HUDEP-2 (cell line): Measurements from ENCODE around the gene MIDN.

Source experiments
- DNase-seq, 76 experiments: peaks; one replicate each; lab custom pipeline; 2025; ENCODE audit not compliant: unreplicated experiment in 76 of 76; lab: John Stamatoyannopoulos, UW

MIDN gene

GRCh38 chr19:1278713-1279660, 30.6 kb downstream of the MIDN start:
- DNase-seq = no peak

GRCh38 chr19:1279782-1280341, 31.5 kb downstream of the MIDN start:
- DNase-seq = peak in 70 of 76 experiments; percentile 21 to 90 (median 78)

- DNase-seq = peak in 1 of 76 experiments; percentile 24
Measured at GRCh38 chr19:1280636-1281568, 32.5 kb downstream of the MIDN start.

GRCh38 chr19:1281569-1282287, 33.3 kb downstream of the MIDN start:
- no peak for DNase-seq

GRCh38 chr19:1282588-1283206, 34.3 kb downstream of the MIDN start:
- no peak for DNase-seq

GRCh38 chr19:1283207-1283916, 35.0 kb downstream of the MIDN start:
- DNase-seq = no peak

GRCh38 chr19:1283917-1284292, 35.5 kb downstream of the MIDN start:
- DNase-seq = no peak

GRCh38 chr19:1284293-1284978, 36.1 kb downstream of the MIDN start:
- no peak for DNase-seq

GRCh38 chr19:1284979-1285736, 36.8 kb downstream of the MIDN start:
- no peak for DNase-seq

GRCh38 chr19:1285737-1286360, 37.5 kb downstream of the MIDN start, which contains the start of gene EFNA2:
EFNA2 (plus strand) TSS chr19:1285873; CDS start chr19:1286169, 296 bp downstream.
- DNase-seq = no peak

- no peak for DNase-seq
Measured at GRCh38 chr19:1286487-1287353, 38.3 kb downstream of the MIDN start.

GRCh38 chr19:1287354-1288225, 39.2 kb downstream of the MIDN start:
- no peak for DNase-seq

GRCh38 chr19:1288226-1288612, 39.8 kb downstream of the MIDN start:
- DNase-seq = no peak

- DNase-seq = no peak
Measured at GRCh38 chr19:1288833-1289685, 40.7 kb downstream of the MIDN start.

- no peak for DNase-seq
Measured at GRCh38 chr19:1289686-1290025, 41.3 kb downstream of the MIDN start.
